ENCODE data around the gene GNAL. TPM values are rescaled to one million over a fixed set of nuclear protein-coding genes. Genes with fewer than 3 reads are reported as not detected.

The GNAL gene
- total and polyA plus RNA-seq, 2 experiments from 2014 or later: 7.5 to 21.6 TPM

- no peak overlapping the region for H3K4me2 ChIP-seq
- H3K36me3 Mint-ChIP-seq (ENCODE audit: low read depth): no peaks in the 10 kb centered on the region
- ATAC-seq: no peak
- H2AFZ ChIP-seq: no peak overlapping the region
- no peaks in the 10 kb centered on the region for H3K27me3 ChIP-seq (ENCODE audit: insufficient read depth)
- H3K27me3 Mint-ChIP-seq (ENCODE audit: insufficient read depth, low read depth, poor library complexity): peaks cover 11% of the 10 kb centered on the region
- no peak overlapping the region for H3K4me3 ChIP-seq
- H3K27ac ChIP-seq (ENCODE audit: low read depth): no peak overlapping the region
- H3K4me3 Mint-ChIP-seq: no peak overlapping the region
- no peaks in the 10 kb centered on the region for H4K20me1 ChIP-seq (replicated peaks; ENCODE audit: insufficient read depth)
- no peaks in the 10 kb centered on the region for H3F3A ChIP-seq (replicated peaks; ENCODE audit: low read depth)
- TF ChIP-seq EZH2 (IDR thresholded peaks at IDR 0.05; ENCODE audit: low read depth, unreplicated experiment): no peak
- TF ChIP-seq POLR2AphosphoS5 (IDR thresholded peaks at IDR 0.05; ENCODE audit: low read depth): no peak
- TF ChIP-seq ETS1 (IDR thresholded peaks at IDR 0.05): no peak
- no peak for TF ChIP-seq ZNF331 (CRISPR knock-in tag; IDR thresholded peaks at IDR 0.05; ENCODE audit: low read depth)
- TF ChIP-seq EZH2phosphoT487 (IDR thresholded peaks at IDR 0.05; ENCODE audit: unreplicated experiment): no peak
- no peak for TF ChIP-seq CTCF (conservative IDR thresholded peaks at IDR 0.05; ENCODE audit: low read depth in 2 of 2)
- TF ChIP-seq CREB1 (CRISPR knock-in tag; IDR thresholded peaks at IDR 0.05; ENCODE audit: low read depth): no peak
- TF ChIP-seq NANOG (IDR thresholded peaks at IDR 0.05; ENCODE audit: borderline replicate concordance): no peak
- no peak for TF ChIP-seq JUNB (IDR thresholded peaks at IDR 0.05; ENCODE audit: unreplicated experiment)
- no peak for TF ChIP-seq STAT1 (IDR thresholded peaks at IDR 0.05; ENCODE audit: unreplicated experiment)
- TF ChIP-seq ZNF114 (CRISPR knock-in tag; IDR thresholded peaks at IDR 0.05): no peak
- TF ChIP-seq REST (IDR thresholded peaks at IDR 0.05; ENCODE audit: unreplicated experiment): no peak
- no peak for TF ChIP-seq ZNF462 (CRISPR knock-in tag; IDR thresholded peaks at IDR 0.05)
- DNase-seq (ENCODE audit: low spot score): no peak
- peaks cover 9% of the 10 kb centered on the region for H3K9me2 ChIP-seq (ENCODE audit: insufficient read depth)
- no peaks in the 10 kb centered on the region for H3K79me2 ChIP-seq (replicated peaks; ENCODE audit: insufficient read depth)
- no peak overlapping the region for H3K27ac Mint-ChIP-seq
- no peaks in the 10 kb centered on the region for H3K36me3 ChIP-seq (ENCODE audit: insufficient read depth)
- H3K9me3 Mint-ChIP-seq: no peaks in the 10 kb centered on the region
- no peaks in the 10 kb centered on the region; the same call in 1 of the 2 replicates for H3K4me1 ChIP-seq (ENCODE audit: insufficient read depth)
- peaks cover 26% of the 10 kb centered on the region for H3K4me1 Mint-ChIP-seq
Measured at GRCh38 chr18:11665587-11665986, 23.5 kb upstream of the GNAL start.

Measured in GM23338 (cell line).